ENCODE measurements around the gene FOXI1.

- TF ChIP-seq CTCF (IDR thresholded peaks at IDR 0.05) (no peak), POLR2A (IDR thresholded peaks at IDR 0.05) (no peak)
Measured at GRCh38 chr5:170081616-170082015, 24.1 kb upstream of the FOXI1 start.

Measured in heart left ventricle (tissue), 13 donors.